Brain microvascular endothelial cell (primary cell): Measurements from ENCODE around the gene TMEM135.
"Not testable (repeated sequence)": the region's sequence is repeated elsewhere in the genome, so short reads cannot be mapped to it uniquely, and the experiment has no call there.

ENCODE experiments used
- DNase-seq: peaks from one replicate; pipeline ENCODE4 v3.0.0-alpha.2; 2020
- H3K27ac ChIP-seq: fragments of 250-450 bp; sonication (Bioruptor Pico); 2 replicates; pipeline ENCODE4 v1.5.1; 2020; ENCODE audit warnings: mild to moderate bottlenecking, moderate library complexity
- H3K27me3 ChIP-seq: fragments of 250-450 bp; sonication (Bioruptor Pico); replicated peaks from 2 replicates; pipeline ENCODE4 v1.5.1; 2020; ENCODE audit warnings: mild to moderate bottlenecking
- H3K36me3 ChIP-seq: fragments of 250-450 bp; sonication (Bioruptor Pico); replicated peaks from 2 replicates; pipeline ENCODE4 v1.5.1; 2020; ENCODE audit warnings: mild to moderate bottlenecking
- H3K4me3 ChIP-seq: 2 replicates; pipeline ENCODE4 v1.5.1; 2011; ENCODE audit warnings: low read depth, mild to moderate bottlenecking, control low read depth, low read length, moderate library complexity
- CTCF ChIP-seq: IDR thresholded peaks from 2 replicates; pipeline ENCODE4 v1.5.1; 2011; ENCODE audit warnings: low read depth, mild to moderate bottlenecking, moderate library complexity, low read length, control low read depth, inconsistent platforms; ENCODE audit errors: missing control alignments
- in situ Hi-C: cut with HindIII; loops from 2 replicates; pipeline ENCODE4 v1.10.0; 2017; ENCODE audit warnings: low sequenced_read_pairs, low pct_ligation_motif_present

Gene TMEM135

GRCh38 chr11:86993031-86993430, 44.7 kb upstream of the TMEM135 start:
- in situ Hi-C loops = no loop called here
- TF ChIP-seq CTCF = no peak
- no peak overlapping the region for H3K4me3 ChIP-seq

DNA sequence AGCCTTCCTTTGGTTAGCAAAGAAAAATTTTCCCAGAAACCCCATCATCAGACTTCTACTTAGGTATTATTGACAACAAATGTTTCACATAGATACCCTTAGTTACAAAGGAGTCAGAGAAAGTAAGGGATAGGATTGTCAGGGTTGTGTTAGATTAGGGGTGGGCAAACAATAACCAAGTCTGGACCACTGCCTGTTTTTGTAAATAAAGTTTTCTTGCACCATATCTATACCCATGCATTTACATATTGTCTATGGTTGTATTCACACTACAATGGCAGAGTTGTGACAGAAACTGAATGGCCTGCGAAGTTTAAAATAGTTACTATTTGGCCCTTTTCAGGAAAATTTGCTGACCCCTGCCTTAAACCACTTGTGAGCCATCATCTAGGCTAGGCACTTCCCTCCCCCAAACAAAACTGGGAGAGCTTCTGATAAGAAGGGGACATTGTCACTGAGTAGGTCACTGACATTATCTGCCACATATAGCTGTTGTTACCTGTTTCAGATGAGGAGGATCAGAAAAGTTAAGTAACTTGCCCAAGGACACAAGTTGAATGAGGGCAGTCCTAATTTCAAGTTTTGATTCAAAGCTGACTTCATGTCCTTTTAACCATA, 40.7 kb upstream of the TMEM135 start:
- DNase-seq = no peak
- Histone ChIP-seq H3K27me3 (no peaks in the 10 kb centered on the region), H3K36me3 (no peaks in the 10 kb centered on the region), H3K27ac (no peak overlapping the region), H3K4me3 (no peak overlapping the region)
- in situ Hi-C loops = no loop called here
- TF ChIP-seq CTCF = no peak

More at GRCh38 chr11:86993031-86993430, 44.7 kb upstream of the TMEM135 start:
- Histone ChIP-seq H3K27me3 (no peaks in the 10 kb centered on the region), H3K27ac (no peak overlapping the region), H3K36me3 (no peaks in the 10 kb centered on the region)
- DNase-seq = no peak

GRCh38 chr11:86999388-86999787, 38.3 kb upstream of the TMEM135 start:
- Histone ChIP-seq H3K27me3 (no peaks in the 10 kb centered on the region), H3K27ac (no peak overlapping the region), H3K4me3 (no peak overlapping the region), H3K36me3 (no peaks in the 10 kb centered on the region)
- DNase-seq = no peak
- in situ Hi-C loops = no loop called here
- no peak for TF ChIP-seq CTCF

DNA sequence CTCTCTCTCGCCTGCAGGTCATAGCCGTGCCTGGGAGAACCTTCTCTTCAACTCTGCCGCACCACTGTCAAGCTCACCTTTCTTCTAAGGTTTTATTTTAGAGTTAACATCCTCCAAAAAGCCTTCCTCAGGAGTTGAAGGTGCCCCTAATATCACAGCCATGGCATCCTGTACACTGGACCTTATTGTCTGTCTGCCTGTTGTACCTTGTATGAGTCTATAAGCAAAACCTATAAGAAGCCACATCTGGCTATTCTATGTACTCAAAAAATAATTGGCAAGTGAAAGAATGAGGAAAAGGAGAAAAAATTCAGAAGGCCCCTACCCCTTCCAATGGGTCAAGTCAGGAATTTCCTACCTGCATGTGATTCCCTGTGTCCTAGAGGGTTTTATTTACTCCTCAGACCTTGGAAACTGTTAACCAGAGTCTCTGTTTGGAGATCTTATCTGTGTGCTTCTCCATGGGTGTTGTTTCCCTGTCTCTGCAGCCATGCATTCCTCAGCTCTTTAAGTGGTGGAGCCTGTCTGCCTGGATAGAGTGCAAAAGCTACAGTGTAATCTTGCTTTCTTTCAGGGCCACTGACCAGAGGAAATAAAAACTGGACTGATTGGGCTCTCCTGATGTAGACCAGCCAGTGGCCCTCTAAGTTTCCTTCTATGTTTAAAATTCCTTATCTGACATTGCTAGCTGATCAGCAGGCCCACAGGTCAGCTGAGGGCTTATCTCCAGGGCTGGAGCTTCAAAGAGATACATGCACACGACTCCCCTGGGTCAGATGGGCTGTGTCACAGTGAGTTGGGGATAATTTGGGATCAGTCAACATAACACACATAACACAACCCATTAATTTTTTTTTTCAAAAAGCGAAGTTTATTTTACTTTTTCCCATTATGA, 37.6 kb upstream of the TMEM135 start:
- in situ Hi-C loops = no loop called here
- TF ChIP-seq CTCF = no peak
- no peaks in the 10 kb centered on the region for H3K27me3 ChIP-seq
- H3K36me3 ChIP-seq = no peaks in the 10 kb centered on the region
- H3K4me3 ChIP-seq = no peak overlapping the region
- DNase-seq = peak; percentile 22
- no peak overlapping the region for H3K27ac ChIP-seq

GRCh38 chr11:87002918-87003317, 34.8 kb upstream of the TMEM135 start:
- no peak for DNase-seq
- no peak for TF ChIP-seq CTCF
- H3K4me3 ChIP-seq = no peak overlapping the region
- no peak overlapping the region for H3K27ac ChIP-seq
- no peaks in the 10 kb centered on the region for H3K27me3 ChIP-seq
- H3K36me3 ChIP-seq = no peaks in the 10 kb centered on the region
- in situ Hi-C loops = no loop called here

DNA sequence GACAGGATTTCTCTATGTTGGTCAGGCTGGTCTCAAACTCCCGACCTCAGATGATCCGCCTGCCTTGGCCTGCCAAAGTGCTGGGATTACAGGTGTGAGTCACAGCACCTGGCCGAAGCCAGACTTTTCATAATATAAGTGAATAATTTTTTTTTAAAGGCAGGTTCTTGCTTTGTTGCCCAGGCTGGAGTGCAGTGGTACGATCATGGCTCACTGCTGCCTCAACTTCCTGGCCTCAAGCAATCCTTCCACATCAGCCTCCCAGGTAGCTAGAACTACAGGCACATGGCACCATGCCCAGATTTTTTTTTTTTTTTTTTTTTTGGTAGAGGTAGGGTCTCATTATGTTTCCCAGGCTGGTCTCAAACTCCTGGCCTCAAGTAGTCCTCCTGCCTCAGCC, 33.5 kb upstream of the TMEM135 start:
- DNase-seq, H3K27me3 ChIP-seq, in situ Hi-C loops, H3K27ac ChIP-seq, H3K4me3 ChIP-seq, H3K36me3 ChIP-seq: not testable (repeated sequence)
